ENCODE measurements around the gene EPHA3.

EPHA3 gene

GRCh38 chr3:89375451-89375850, 268.0 kb downstream of the EPHA3 start:
- no peaks in the 10 kb centered on the region for H3K9me3 ChIP-seq (replicated peaks in 1 of 2; ENCODE audit: control insufficient read depth in 2 of 2, insufficient read depth in 1 of 2, low read depth in 1 of 2, low read length in 2 of 2)
- no peaks in the 10 kb centered on the region for H3K36me3 ChIP-seq (replicated peaks in 1 of 2; ENCODE audit: control insufficient read depth in 2 of 2, insufficient read depth in 2 of 2, low read length in 2 of 2)
- no CpG with 5 or more reads among the region's 1 CpG for WGBS, 2 donors (ENCODE audit: extremely low coverage in 2 of 2, insufficient read length in 2 of 2, insufficient replicate concordance in 1 of 2)
- H3K9ac ChIP-seq (ENCODE audit: low read depth, low read length, poor library complexity) = no peak overlapping the region
- H3K4me2 ChIP-seq (ENCODE audit: insufficient read depth, low read length, poor library complexity, severe bottlenecking) = no peak overlapping the region
- no peak overlapping the region for H3K27ac ChIP-seq (replicated peaks; ENCODE audit: low read length)
- no peaks in the 10 kb centered on the region for H3K27me3 ChIP-seq (ENCODE audit: control insufficient read depth in 3 of 3, insufficient read depth in 3 of 3, low read depth in 1 of 3, low read length in 3 of 3)
- H3K79me1 ChIP-seq (ENCODE audit: low read depth, low read length) = no peaks in the 10 kb centered on the region
- no peak overlapping the region for H3K18ac ChIP-seq (ENCODE audit: low read length)
- H3K23ac ChIP-seq (ENCODE audit: low read depth, low read length, poor library complexity) = no peak overlapping the region
- no peak overlapping the region for H3K14ac ChIP-seq (ENCODE audit: low read length)
- H4K91ac ChIP-seq (ENCODE audit: low read depth, low read length, poor library complexity) = no peak overlapping the region
- H3K4ac ChIP-seq (ENCODE audit: low read length) = no peak overlapping the region
- H2BK15ac ChIP-seq (ENCODE audit: low read length) = no peak overlapping the region
- no peak overlapping the region for H4K8ac ChIP-seq (ENCODE audit: low read depth, low read length)
- H2AK5ac ChIP-seq (ENCODE audit: low read depth, low read length) = no peak overlapping the region
- no peak overlapping the region for H2BK5ac ChIP-seq (ENCODE audit: low read length)
- no peak for DNase-seq (ENCODE audit: low spot score)
- H3K4me3 ChIP-seq (ENCODE audit: low read length in 2 of 2) = no peak overlapping the region
- H2BK120ac ChIP-seq (ENCODE audit: low read depth, low read length) = no peak overlapping the region
- H3K4me1 ChIP-seq (ENCODE audit: control insufficient read depth in 2 of 2, insufficient read depth in 1 of 2, low read depth in 1 of 2, low read length in 2 of 2) = no peaks in the 10 kb centered on the region
- no peak overlapping the region for H2BK12ac ChIP-seq (ENCODE audit: low read length)
- H2AFZ ChIP-seq (ENCODE audit: low read length) = no peak overlapping the region

GRCh38 chr3:89380016-89380415, 272.6 kb downstream of the EPHA3 start:
- no peaks in the 10 kb centered on the region for H3K4me1 ChIP-seq (ENCODE audit: control insufficient read depth in 2 of 2, insufficient read depth in 1 of 2, low read depth in 1 of 2, low read length in 2 of 2)
- H4K8ac ChIP-seq (ENCODE audit: low read depth, low read length) = no peak overlapping the region
- H3K14ac ChIP-seq (ENCODE audit: low read length) = no peak overlapping the region
- no CpG with 5 or more reads among the region's 4 CpGs for WGBS, 2 donors (ENCODE audit: extremely low coverage in 2 of 2, insufficient read length in 2 of 2, insufficient replicate concordance in 1 of 2)
- H3K36me3 ChIP-seq (replicated peaks in 1 of 2; ENCODE audit: control insufficient read depth in 2 of 2, insufficient read depth in 2 of 2, low read length in 2 of 2) = no peaks in the 10 kb centered on the region
- H2BK5ac ChIP-seq (ENCODE audit: low read length) = no peak overlapping the region
- DNase-seq (ENCODE audit: low spot score) = no peak
- no peak overlapping the region for H2BK120ac ChIP-seq (ENCODE audit: low read depth, low read length)
- no peaks in the 10 kb centered on the region for H3K27me3 ChIP-seq (ENCODE audit: control insufficient read depth in 3 of 3, insufficient read depth in 3 of 3, low read depth in 1 of 3, low read length in 3 of 3)
- H3K4ac ChIP-seq (ENCODE audit: low read length) = no peak overlapping the region
- no peak overlapping the region for H3K4me3 ChIP-seq (ENCODE audit: low read length in 2 of 2)
- H2AK5ac ChIP-seq (ENCODE audit: low read depth, low read length) = no peak overlapping the region
- H2BK15ac ChIP-seq (ENCODE audit: low read length) = no peak overlapping the region
- no peak overlapping the region for H3K23ac ChIP-seq (ENCODE audit: low read depth, low read length, poor library complexity)
- no peak overlapping the region for H3K4me2 ChIP-seq (ENCODE audit: insufficient read depth, low read length, poor library complexity, severe bottlenecking)
- H3K18ac ChIP-seq (ENCODE audit: low read length) = no peak overlapping the region
- no peak overlapping the region for H2AFZ ChIP-seq (ENCODE audit: low read length)
- H3K9me3 ChIP-seq (replicated peaks in 1 of 2; ENCODE audit: control insufficient read depth in 2 of 2, insufficient read depth in 1 of 2, low read depth in 1 of 2, low read length in 2 of 2) = no peaks in the 10 kb centered on the region
- no peaks in the 10 kb centered on the region for H3K79me1 ChIP-seq (ENCODE audit: low read depth, low read length)
- no peak overlapping the region for H4K91ac ChIP-seq (ENCODE audit: low read depth, low read length, poor library complexity)
- no peak overlapping the region for H3K9ac ChIP-seq (ENCODE audit: low read depth, low read length, poor library complexity)
- H2BK12ac ChIP-seq (ENCODE audit: low read length) = no peak overlapping the region
- H3K27ac ChIP-seq (replicated peaks; ENCODE audit: low read length) = no peak overlapping the region

DNA sequence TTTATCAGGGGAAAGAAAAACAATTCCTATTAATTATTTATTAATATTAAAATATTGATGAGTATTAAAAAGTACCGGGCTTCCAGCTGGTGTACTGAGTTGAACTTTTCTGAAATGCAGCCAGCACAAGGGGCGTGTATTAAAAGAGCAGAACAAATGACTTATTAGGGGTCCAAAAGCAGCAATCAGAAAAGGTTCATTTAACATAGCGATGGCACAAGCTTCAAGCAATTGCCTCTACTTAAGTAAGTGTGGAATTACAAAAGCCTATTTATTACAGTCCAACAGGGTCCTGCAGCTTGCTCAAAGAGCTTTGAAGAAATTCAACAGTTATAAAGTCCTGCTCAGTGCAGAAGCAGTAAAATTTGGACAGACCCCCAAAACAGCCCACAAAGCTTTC, 285.6 kb downstream of the EPHA3 start:
- H3K4me2 ChIP-seq (ENCODE audit: insufficient read depth, low read length, poor library complexity, severe bottlenecking) = no peak overlapping the region
- WGBS, 2 donors (ENCODE audit: extremely low coverage in 2 of 2, insufficient read length in 2 of 2, insufficient replicate concordance in 1 of 2) = no CpG with 5 or more reads among the region's 3 CpGs
- H2BK15ac ChIP-seq (ENCODE audit: low read length) = no peak overlapping the region
- DNase-seq (ENCODE audit: low spot score) = no peak
- H3K27me3 ChIP-seq (ENCODE audit: control insufficient read depth in 3 of 3, insufficient read depth in 3 of 3, low read depth in 1 of 3, low read length in 3 of 3) = no peaks in the 10 kb centered on the region
- H3K79me1 ChIP-seq (ENCODE audit: low read depth, low read length) = no peaks in the 10 kb centered on the region
- H2AFZ ChIP-seq (ENCODE audit: low read length) = no peak overlapping the region
- H4K91ac ChIP-seq (ENCODE audit: low read depth, low read length, poor library complexity) = no peak overlapping the region
- no peak overlapping the region for H2BK120ac ChIP-seq (ENCODE audit: low read depth, low read length)
- H3K9ac ChIP-seq (ENCODE audit: low read depth, low read length, poor library complexity) = no peak overlapping the region
- no peak overlapping the region for H2BK5ac ChIP-seq (ENCODE audit: low read length)
- H3K4me3 ChIP-seq (ENCODE audit: low read length in 2 of 2) = no peak overlapping the region
- no peaks in the 10 kb centered on the region for H3K9me3 ChIP-seq (replicated peaks in 1 of 2; ENCODE audit: control insufficient read depth in 2 of 2, insufficient read depth in 1 of 2, low read depth in 1 of 2, low read length in 2 of 2)
- no peak overlapping the region for H2AK5ac ChIP-seq (ENCODE audit: low read depth, low read length)
- no peak overlapping the region for H2BK12ac ChIP-seq (ENCODE audit: low read length)
- no peaks in the 10 kb centered on the region for H3K36me3 ChIP-seq (replicated peaks in 1 of 2; ENCODE audit: control insufficient read depth in 2 of 2, insufficient read depth in 2 of 2, low read length in 2 of 2)
- H3K14ac ChIP-seq (ENCODE audit: low read length) = no peak overlapping the region
- H3K23ac ChIP-seq (ENCODE audit: low read depth, low read length, poor library complexity) = no peak overlapping the region
- no peak overlapping the region for H3K4ac ChIP-seq (ENCODE audit: low read length)
- H3K4me1 ChIP-seq (ENCODE audit: control insufficient read depth in 2 of 2, insufficient read depth in 1 of 2, low read depth in 1 of 2, low read length in 2 of 2) = peaks cover 0 to 3% of the 10 kb centered on the region in 2 donors
- H4K8ac ChIP-seq (ENCODE audit: low read depth, low read length) = no peak overlapping the region
- no peak overlapping the region for H3K18ac ChIP-seq (ENCODE audit: low read length)
- H3K27ac ChIP-seq (replicated peaks; ENCODE audit: low read length) = no peak overlapping the region

DNA sequence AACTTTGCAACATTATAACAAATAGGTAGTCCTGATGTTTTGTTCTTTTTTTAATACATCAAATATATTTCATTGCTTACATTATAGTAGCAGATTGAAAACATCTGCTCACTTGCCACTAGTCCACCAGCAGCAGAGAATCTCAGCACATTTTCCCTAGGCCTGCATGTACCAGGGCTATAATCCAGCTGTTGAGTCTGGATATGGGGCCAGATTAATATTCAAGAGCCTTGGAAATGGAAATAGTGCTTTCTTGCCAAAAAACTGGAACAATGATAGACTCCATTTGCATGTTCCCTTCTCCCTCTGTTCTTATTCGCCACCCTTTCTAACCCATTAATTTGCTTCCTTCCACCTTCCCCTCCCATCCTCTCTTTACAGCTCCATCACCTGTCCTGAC, 288.0 kb downstream of the EPHA3 start:
- Histone ChIP-seq H3K14ac (ENCODE audit: low read length) (no peak overlapping the region), H3K4me2 (ENCODE audit: insufficient read depth, low read length, poor library complexity, severe bottlenecking) (no peak overlapping the region), H4K8ac (ENCODE audit: low read depth, low read length) (no peak overlapping the region), H3K36me3 (replicated peaks in 1 of 2; ENCODE audit: control insufficient read depth in 2 of 2, insufficient read depth in 2 of 2, low read length in 2 of 2) (no peaks in the 10 kb centered on the region), H2BK5ac (ENCODE audit: low read length) (no peak overlapping the region), H2BK12ac (ENCODE audit: low read length) (no peak overlapping the region), H2BK120ac (ENCODE audit: low read depth, low read length) (no peak overlapping the region), H3K4ac (ENCODE audit: low read length) (no peak overlapping the region), H3K4me1 (ENCODE audit: control insufficient read depth in 2 of 2, insufficient read depth in 1 of 2, low read depth in 1 of 2, low read length in 2 of 2) (peaks cover 0 to 3% of the 10 kb centered on the region in 2 donors), H3K27ac (replicated peaks; ENCODE audit: low read length) (no peak overlapping the region), H2AK5ac (ENCODE audit: low read depth, low read length) (no peak overlapping the region), H3K23ac (ENCODE audit: low read depth, low read length, poor library complexity) (no peak overlapping the region), H3K4me3 (ENCODE audit: low read length in 2 of 2) (no peak overlapping the region), H3K18ac (ENCODE audit: low read length) (no peak overlapping the region), H2AFZ (ENCODE audit: low read length) (no peak overlapping the region), H3K9ac (ENCODE audit: low read depth, low read length, poor library complexity) (no peak overlapping the region), H3K79me1 (ENCODE audit: low read depth, low read length) (no peaks in the 10 kb centered on the region), H4K91ac (ENCODE audit: low read depth, low read length, poor library complexity) (no peak overlapping the region), H2BK15ac (ENCODE audit: low read length) (no peak overlapping the region), H3K27me3 (ENCODE audit: control insufficient read depth in 3 of 3, insufficient read depth in 3 of 3, low read depth in 1 of 3, low read length in 3 of 3) (no peaks in the 10 kb centered on the region), H3K9me3 (replicated peaks in 1 of 2; ENCODE audit: control insufficient read depth in 2 of 2, insufficient read depth in 1 of 2, low read depth in 1 of 2, low read length in 2 of 2) (no peaks in the 10 kb centered on the region)
- no CpG with 5 or more reads among the region's 1 CpG for WGBS, 2 donors (ENCODE audit: extremely low coverage in 2 of 2, insufficient read length in 2 of 2, insufficient replicate concordance in 1 of 2)
- no peak for DNase-seq (ENCODE audit: low spot score)

Measured in neuronal stem cell (in vitro differentiated cells).